Measurements from ENCODE around the gene ADIPOR2.

- no peak for TF ChIP-seq EP300 (IDR thresholded peaks at IDR 0.05)
- TF ChIP-seq CTCF (IDR thresholded peaks at IDR 0.05), result no peak
Measured at GRCh38 chr12:1815108-1815507, 124.2 kb downstream of the ADIPOR2 start.

All from esophagus muscularis mucosa (tissue), 3 donors.